HUDEP-2 (cell line): ENCODE data around the gene KIAA1958.

ENCODE experiments used
- DNase-seq, 76 experiments: peaks; one replicate each; lab custom pipeline; 2025; ENCODE audit not compliant: unreplicated experiment in 76 of 76; lab: John Stamatoyannopoulos, UW

Gene KIAA1958, protein sequence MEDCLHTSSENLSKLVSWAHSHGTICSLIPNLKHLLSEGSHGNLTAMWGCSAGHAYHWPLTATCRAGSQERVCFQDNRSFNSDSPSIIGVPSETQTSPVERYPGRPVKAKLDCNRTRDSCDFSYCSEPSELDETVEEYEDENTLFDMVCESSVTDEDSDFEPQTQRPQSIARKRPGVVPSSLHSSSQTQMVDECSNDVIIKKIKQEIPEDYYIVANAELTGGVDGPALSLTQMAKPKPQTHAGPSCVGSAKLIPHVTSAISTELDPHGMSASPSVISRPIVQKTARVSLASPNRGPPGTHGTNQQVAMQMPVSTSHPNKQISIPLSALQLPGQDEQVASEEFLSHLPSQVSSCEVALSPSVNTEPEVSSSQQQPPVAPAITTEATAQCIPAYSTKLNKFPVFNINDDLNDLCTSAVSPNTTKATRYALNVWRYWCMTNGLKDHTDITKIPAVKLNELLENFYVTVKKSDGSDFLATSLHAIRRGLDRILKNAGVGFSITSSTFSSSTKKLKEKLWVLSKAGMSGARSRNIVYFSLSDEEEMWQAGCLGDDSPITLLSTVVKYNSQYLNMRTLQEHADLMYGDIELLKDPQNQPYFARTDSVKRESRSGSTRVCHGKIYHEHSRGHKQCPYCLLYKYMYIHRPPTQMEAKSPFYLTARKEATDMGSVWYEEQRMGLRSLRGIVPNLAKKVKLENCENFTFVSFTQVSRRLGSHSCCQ

GRCh38 chr9:112486221-112487007 is at the start of gene KIAA1958:
Gene KIAA1958 (plus strand): TSS chr9:112486827. CDS start chr9:112574081, 87,254 bp downstream.
- DNase-seq, result peak in 73 of 76 experiments; percentile 7 to 84 (median 67)

DNA sequence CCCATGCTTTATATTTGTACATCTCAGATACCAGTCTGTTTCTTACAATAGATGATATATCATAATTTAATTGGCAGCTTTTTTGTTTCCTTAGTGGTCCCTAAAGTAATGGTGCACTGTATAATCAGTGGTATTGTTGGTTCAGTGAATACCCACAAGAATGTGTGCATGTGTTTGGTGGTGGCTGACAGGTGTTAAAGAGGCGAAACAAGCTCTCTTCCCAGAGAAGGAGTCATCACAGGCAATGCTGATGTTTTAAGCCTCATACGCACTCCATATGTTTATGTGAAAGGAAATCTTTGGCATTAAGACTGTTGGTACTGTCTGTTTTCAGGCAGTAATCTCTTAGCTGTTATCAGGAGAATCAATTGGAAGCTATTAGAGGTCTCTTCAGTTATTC is 49.2 kb upstream of the KIAA1958 start:
- DNase-seq, result no peak

DNA sequence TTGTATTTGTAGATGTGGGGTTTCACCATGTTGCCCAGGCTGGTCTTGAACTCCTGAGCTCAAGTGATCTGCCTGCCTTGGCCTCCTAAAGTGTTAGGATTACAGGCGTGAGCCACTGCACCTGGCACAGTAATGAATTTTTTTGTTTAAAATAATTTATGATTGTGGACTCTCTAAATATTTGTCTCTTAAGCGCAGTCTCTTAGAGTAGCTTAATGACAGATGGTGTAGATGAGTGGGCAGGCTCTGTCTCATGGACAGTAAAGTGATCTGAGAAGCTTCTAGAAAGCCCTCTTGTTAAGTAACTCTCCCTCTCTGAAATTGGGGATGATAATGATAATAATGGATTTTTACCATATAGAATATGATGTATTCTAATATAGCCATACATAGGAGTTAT is 47.5 kb upstream of the KIAA1958 start:
- no peak for DNase-seq

DNA sequence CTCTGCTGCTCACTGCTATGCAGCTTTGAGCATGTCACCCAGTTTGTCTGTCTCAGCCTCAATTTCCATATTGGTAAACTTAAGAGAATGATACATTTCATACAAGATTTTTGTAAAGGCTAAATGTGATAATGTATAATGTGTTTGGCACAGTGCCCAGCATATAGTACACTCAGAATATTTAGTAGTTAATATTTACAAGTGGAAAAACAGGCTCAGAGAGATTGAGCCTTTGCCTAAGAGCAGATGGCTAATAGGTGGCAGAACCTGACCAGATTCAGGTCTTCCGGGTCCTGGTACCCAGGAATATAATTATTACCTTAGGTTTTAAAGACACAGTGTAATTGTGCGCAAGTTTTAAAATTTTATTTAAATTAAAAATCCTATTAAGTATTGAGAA is 46.8 kb upstream of the KIAA1958 start:
- no peak for DNase-seq

DNA sequence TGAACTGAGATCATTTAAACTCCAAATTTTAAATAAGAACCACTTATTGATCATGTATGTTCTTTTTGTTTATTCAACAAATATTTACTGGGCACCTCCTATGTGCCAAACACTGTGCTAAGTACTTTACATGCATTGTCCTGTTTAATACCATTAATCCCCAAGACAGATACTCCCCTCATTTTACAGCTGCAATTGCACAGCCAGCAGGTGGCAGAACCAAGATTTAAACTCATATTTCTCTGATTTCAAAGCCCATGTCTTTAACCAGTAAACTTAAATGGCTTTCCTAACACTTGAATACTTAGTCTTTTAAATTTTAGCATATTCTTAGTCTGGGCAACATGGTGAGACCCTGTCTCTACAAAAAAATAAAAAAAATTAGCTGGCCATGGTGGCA is 43.4 kb upstream of the KIAA1958 start:
- DNase-seq, result peak in 11 of 76 experiments; percentile 1 to 17 (median 7)

DNA sequence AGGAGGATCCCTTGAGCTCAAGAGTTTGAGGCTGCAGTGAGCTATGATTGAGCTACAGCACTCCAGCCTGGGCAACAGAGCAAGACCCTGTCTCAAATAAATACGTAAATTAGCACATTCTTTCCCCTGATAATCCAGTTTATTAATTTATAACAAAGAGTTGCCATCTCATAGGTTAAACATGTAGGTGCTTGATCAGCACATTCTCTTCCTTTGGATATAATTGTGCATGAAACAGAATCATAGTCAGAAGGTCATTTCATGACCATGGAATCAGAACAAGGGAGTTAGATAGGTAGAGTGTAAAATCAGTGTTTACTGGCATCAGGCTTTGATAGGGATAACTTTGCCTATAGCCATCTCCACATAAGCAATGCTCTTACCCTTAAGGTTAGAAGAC is 43.0 kb upstream of the KIAA1958 start:
- no peak for DNase-seq

DNA sequence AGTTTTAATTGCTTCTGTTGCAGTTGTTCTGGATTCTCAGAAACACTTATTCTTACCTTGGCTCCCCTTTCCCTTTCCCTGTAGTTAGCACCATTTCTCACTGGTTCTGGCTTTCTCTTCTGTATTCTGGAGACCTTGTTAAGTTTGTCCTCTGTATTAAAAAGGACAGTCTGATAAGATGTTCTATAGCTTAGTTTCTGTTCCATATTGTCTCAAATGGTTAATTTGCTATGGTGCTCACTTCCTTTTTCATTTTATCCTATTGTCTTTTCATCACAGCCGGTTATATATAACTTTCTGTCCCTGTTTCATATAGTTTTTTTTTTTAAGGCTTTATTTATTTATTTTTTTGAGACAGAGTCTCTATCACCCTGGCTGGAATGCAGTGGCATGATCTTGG is 41.4 kb upstream of the KIAA1958 start:
- DNase-seq, result no peak

GRCh38 chr9:112446080-112446479 is 40.5 kb upstream of the KIAA1958 start:
- no peak for DNase-seq

DNA sequence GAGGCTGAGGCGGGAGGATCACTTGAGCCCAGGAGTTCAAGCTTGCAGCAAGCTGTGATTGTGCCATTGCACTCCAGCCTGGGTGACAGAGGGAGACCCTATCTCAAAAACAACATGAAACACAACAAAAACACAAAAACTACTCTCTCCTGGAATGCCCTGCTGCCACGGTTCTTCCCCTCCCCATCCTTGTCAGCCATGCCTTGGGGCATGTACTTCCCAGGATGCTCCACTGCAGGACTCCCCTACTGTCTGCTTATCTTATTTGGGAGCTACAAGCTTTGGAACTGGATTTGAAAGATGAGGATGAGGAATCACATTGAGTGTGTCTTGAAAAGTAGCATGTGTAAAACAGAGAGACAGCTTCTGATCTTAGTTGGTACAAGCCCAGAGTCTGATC is 40.1 kb upstream of the KIAA1958 start:
- DNase-seq, result no peak

- no peak for DNase-seq
Measured at GRCh38 chr9:112447283-112447761, 39.3 kb upstream of the KIAA1958 start.

DNA sequence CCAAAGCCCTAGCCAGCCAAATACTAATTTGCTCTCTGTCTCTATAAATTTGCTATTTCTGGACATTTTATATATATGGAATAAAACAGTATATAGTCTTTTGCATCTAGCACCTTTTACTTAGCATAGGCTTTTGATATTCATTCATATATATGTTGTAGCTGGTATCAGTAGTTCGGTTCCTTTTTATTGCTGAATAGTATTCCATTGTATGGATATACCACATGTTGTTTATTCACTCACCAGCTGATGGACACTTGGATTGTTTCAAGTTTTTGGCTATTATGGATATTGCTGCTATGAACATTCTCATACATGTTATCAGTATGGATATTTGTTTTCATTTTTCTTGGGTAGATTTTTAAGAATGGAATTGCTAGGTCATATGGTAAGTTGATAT is 23.8 kb upstream of the KIAA1958 start:
- no peak for DNase-seq

DNA sequence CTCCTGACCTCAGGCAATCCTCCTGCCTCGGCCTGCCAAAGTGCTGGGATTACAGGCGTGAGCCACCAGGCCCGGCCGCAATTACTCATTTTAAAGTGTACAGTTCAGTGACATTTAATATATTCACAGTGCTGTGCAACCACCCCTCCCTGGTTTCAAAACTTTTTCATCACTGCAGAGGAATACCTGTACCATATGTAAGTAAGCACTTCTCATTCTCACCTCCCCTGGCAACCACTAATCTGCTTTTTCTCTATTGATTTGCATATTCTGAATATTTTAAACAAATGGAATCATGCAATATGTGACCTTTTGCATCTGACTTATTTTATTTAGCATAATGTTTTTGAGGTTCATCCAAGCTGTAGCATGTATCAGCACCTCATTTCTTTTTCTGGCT is 21.3 kb upstream of the KIAA1958 start:
- no peak for DNase-seq

- DNase-seq, result no peak
Measured at GRCh38 chr9:112472996-112473395, 13.6 kb upstream of the KIAA1958 start.

- DNase-seq, result no peak
Measured at GRCh38 chr9:112473986-112474385, 12.6 kb upstream of the KIAA1958 start.

- DNase-seq, result no peak
Measured at GRCh38 chr9:112475318-112475717, 11.3 kb upstream of the KIAA1958 start.

DNA sequence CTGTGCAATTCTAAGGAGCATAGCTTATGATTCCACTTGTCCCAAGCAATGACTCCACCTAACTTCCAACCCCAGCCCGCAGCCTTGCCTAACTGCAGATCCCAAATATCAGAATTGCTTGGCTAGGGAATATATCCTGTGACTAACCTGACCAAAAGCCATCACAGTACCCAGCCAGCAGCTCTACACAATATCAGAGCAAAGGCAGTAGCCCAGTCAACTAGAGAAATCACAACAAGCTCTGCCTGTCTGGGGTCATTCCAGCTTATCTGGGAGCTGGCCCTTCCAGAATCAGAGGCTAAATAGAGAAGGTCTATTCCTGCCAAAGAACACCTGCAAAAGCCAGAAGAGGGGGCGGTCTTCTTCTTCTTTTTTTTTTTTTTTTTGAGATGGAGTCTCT is 9.3 kb upstream of the KIAA1958 start:
- DNase-seq, result no peak

DNA sequence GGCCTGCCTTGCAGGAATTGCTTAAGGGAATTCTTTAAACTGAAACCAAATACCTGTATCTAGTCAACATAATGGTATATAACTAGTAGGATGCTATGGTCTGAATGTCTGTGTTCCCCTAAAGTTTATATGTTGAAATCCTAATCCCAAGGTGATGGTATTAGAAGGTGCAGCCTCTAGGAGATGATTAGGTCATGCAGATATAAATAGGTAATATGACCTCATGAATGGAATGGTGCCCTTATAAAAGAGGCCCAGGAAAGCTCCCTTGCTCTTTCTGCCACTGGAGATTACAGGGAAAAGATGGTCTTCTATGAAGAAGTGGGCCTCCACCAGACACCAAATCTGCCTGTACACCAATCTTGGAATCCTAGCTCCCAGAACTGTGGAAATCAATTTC is 7.4 kb upstream of the KIAA1958 start:
- no peak for DNase-seq

- DNase-seq, result no peak
Measured at GRCh38 chr9:112484607-112485006, 2.0 kb upstream of the KIAA1958 start.

DNA sequence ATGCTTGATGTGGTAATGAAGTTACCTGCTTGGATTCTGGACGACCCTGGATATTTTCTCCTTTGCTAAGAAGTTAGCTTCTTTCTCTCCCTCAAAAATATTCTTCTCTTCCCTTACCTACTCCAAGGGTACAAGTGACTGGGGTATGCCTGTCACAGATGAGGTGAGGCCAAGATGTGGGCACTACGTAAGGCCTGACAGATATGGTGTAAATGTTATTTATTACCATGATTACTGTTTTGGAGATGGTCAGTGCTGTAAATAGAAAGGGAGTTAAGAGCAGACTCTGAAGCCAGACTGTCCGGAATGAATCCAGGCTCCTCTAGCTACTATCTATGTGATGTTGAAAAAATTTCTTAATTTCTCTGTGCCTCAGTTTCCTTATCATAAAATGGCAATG is 1.1 kb upstream of the KIAA1958 start:
- no peak for DNase-seq

GRCh38 chr9:112487008-112487798 is 576 bp downstream of the KIAA1958 start:
- peak in 36 of 76 experiments; percentile 3 to 53 (median 24) for DNase-seq
